MM.1S (cell line): Measurements from ENCODE around the gene APPL1.

Experiments
- CTCF ChIP-seq: fragments of 300-600 bp; sonication (generic); IDR thresholded peaks from 2 replicates; pipeline ENCODE4 v1.5.1; 2016; ENCODE audit warnings: antibody characterized with exemption, low read length, mixed read lengths
- EZH2 ChIP-seq: fragments of 300-600 bp; sonication (generic); optimal IDR thresholded peaks from 2 replicates; pipeline ENCODE3; 2017; ENCODE audit warnings: low read depth, mild to moderate bottlenecking, antibody characterized with exemption, low read length, mixed read lengths

- TF ChIP-seq EZH2 (no peak), CTCF (no peak)
Measured at GRCh38 chr3:57268416-57268815, 40.9 kb downstream of the APPL1 start.
